GM19351 (cell line): Measurements from ENCODE around the gene RRP15.
A peak's percentile ranks its signal among the peaks of the same experiment; 100 is the strongest.

Experiments
- ATAC-seq: cut with Tn5 transposase; IDR thresholded peaks from one replicate; pipeline ENCODE4 v1.9.1; 2021; ENCODE audit warnings: mild to moderate bottlenecking, moderate library complexity; ENCODE audit not compliant: unreplicated experiment

Gene RRP15

DNA sequence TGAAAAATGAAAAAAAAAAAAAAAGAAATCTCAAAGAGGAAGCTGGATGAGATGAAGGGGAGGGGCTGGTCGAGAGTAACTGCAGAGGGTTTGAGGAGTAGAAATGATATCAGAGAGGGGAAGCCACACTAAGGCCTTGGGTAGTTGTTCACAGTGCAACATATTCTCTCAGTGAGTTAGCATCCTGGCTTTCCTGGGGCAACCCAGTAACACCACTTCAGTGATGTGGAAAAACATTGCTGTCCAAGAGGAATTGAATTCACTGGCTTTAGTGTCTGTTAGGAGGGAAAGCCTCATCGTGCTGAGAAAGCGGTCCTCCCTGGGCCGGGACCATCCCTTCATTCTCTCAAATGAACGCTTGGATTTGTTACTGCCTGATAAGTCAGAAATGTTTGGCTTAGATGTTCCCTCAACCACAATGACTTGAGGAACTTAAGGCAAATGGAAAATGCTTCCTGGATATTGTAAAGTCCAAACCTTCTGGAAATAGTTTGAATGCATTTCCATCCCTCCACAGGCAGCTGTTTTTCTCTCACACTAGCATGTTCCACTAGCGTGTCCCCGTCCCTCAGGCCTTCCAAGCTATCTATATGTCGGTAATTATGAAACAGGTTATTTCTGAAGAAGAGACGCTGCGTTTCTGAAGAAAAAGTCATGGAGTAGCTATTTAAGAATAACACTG lies 72.3 kb downstream of the RRP15 start:
- ATAC-seq: no peak

DNA sequence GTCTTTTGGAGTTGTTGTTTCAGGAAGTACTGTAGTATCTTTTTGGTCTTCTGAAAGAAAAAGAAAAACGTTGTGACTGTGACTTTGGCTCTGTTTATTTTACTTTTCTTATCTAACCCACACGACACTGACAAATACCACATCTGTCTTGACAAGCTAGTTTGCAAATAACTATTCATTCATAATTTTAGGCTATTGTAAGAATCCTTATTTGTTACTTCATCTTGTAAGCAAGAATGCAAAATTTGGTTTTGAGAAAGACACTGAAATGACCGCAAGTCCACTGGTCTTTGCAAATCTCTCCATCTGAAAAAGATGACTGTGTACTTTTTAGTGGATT lies 72.8 kb downstream of the RRP15 start:
- no peak for ATAC-seq

DNA sequence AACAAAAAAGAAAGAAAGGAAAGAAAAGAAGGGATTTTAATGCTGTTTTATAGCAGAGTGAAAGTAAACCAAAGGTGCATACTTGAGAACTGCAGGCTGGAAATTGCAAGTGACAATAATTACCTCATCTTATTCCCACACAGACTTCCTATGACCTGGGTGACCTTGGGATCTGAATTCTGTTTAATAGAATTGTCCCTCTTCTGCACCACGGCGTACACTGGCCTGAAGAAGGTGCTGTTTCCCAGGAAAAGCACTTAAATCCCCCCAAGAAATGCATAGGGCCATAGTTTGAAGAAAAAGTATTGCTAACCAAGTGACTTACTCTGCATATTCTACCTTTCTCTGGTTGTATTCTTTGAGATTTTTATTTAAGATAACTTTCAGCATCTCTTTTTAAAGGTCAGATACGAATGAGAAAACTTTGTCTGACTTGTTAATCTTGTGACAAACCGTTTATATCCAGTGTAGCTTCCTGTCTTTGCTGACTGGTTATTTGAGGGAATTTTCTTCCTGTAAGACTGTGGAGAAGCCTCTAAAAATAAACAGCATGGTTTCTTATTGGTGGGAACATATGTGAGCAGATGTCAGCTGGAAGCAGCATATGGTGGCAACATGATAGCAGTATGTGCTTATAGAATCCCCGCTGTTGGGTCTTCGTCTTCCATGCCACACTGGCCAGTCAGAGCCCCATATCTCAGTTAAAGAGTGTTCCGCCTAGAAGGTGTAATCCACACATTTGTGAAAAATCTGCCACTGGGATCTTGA lies 76.4 kb downstream of the RRP15 start:
- no peak for ATAC-seq

DNA sequence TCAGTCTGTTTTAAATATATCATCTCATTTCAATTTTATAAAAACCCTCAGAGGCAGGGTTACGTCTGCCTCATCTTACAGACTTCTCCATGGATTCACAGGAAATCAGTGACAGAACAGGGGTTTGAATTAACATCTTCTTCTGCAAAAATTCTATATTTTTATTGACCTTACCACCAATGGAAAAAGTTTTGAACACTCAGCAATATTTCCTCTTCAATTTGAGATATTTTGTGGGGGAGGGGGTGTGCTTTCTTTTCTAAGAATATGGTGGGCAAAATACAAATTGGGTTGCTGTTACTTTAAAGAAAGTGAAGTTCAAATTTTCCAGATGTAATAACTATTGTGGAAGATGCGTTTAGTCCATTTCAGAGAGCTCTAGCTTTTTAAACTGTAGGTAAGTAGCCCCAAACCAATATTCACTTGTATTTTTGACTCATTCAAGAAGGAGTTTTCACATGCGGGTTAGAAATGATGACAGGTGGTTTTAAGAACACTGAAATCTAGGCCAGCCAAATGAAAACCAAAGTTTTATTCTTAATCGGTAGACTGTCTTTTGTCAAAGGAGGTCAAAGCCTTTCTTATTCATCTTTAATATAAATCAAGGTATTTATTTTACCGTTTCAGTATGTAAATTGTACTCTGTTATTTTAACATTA lies 77.5 kb downstream of the RRP15 start:
- no peak for ATAC-seq

DNA sequence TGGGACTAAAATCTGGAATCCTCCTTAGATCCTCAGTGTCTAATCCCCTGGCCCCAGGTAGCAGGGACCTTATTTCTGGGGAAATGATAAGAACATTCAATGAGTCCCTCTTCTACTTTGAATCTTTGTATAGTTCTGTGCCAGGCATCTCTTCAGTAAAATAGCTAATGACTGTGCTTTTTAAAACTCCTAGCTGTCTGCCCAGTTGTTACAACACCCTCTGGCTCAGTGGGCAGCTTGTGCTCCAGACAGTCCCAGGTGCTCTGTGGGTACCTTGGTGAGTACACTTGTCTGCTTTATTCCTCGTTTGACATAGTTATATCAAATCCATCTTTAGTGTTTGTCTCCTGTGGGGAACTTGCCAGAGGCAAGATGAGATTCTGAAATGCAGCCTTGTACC lies 78.0 kb downstream of the RRP15 start:
- no peak for ATAC-seq

DNA sequence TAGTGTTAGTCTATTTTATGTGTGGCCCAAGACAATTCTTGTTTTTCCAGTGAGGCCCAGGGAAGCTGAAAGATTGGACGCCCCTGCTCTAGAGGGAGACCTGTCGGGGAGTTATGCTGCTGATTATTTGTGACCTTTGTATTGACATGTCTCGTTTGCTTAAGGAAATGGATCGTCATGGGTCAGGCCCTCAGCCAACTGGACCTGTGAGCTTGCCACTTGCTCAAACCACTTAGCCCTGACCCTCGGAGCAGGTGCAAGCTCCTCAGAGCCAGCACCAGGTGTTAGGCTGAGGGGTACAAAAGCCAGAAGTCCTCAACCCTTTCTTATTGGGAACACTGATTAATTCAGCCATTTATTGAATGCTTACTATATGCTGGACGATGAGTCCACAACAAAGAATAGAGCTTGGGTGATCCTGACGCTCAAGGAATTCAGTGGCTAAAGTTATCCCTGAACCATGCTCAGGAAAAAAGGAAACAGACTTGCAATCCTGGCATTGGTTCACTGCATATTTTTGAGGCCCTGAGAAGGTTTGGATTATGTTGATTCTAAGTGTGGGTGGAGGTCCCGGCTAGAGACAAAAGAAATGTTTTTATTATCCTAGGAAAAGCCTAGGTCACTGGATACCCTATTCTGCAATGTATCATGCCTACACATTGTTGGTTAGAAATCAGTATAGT lies 79.1 kb downstream of the RRP15 start:
- ATAC-seq: no peak

DNA sequence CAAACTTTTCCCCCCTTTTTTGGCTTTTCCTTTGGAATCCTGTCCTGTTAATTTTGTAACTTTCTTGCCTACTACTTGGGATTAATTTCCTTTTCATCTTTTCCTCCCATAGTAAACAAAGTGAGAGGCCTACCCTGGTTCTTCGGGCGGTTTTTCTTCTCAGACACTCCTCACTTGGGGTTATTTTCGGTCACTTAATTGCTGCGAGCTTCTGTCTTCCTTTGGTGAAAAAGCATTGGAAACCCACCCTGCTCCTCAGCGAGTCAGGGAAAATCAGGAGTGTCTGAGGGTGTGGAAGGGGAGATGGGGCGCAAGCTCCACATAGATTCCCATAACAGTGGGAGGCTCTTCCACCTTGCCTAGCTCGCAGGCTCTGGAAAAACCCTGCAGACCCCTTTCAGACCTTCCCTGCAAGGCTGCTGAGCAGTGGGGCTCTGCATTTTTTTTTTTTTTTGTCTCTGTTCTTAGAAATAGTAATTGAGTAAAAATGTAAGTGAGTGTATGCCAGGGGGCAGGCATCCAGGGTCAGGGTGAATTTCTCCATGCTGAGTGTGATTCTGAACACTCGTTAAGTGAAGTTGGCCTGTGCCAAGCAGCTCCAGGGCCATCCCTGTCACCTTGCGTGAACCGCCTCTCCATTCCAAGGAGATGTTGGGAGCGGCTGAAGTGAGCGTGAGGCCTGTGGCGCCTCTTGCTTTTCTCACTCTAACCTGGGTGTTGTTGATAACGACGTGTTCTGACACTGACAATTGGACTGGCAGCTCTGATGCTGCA lies 80.3 kb downstream of the RRP15 start:
- ATAC-seq: no peak

DNA sequence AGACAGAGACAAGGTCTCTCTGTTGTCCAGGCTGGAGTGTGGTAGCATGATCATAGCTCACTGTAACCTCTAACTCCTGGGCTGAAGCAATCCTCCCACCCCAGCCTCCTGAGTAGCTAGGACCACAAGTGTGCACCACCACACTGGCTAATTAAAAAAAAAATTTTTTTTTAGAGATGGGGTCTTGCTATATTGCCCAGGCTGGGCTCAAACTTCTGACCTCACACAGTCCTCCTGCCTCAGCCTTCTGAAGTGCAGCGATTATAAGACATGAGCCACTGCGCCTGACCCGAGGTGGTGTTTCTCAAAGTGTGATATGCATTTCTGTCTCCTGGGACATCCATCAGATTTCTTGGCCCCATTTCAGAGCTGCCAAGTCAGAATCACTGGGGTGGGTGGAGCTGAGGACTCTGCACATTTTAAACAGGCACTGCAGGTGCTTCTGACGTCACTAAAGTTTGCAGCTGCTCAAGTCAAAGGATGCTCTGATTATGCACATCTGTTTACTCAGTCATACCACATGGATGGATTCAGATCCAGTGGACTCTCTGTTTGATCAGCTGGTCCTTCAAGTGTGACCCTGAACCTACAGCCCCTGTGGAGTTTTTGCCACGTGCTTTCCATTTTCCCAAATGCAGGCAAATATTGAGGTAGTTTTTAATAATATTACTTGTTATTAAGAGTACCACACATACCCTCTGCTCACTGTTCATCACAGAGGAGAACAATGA lies 81.4 kb downstream of the RRP15 start:
- no peak for ATAC-seq

DNA sequence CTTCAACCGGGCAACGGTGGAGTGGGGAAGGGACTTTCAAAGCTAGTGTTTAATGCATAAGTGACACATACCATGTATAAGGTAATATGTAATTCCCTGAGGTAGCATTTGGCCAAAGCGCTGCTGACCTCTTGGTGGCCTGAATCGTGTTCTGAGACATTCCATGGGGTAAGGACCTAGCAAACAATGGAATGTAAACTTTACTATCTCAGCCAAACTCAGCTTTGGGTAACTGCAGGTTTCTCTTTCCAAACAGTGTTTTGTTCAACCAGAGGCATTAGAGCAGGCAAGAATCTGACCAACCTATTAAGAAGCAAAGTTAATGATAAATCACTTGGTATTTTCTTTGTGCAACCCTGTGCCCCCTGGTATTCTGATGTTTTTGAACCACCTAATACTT lies 82.0 kb downstream of the RRP15 start:
- no peak for ATAC-seq

DNA sequence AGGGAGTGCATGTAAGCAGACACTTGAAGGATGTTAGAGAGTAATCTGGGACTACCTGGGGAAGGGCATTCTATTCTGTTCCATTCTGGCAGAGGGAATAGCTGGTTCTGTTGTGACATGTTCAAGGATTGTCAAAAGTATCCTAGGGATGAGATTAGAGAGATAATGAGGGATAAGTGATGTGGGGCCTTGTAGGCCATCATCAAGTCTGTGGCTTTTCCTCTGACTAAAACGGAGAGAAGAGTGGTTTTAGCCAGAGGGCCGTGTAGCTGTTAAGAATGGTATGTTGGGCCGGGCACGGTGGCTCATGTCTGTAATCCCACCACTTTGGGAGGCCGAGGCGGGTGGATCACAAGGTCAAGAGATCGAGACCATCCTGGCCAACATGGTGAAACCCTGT lies 83.6 kb downstream of the RRP15 start:
- no peak for ATAC-seq

DNA sequence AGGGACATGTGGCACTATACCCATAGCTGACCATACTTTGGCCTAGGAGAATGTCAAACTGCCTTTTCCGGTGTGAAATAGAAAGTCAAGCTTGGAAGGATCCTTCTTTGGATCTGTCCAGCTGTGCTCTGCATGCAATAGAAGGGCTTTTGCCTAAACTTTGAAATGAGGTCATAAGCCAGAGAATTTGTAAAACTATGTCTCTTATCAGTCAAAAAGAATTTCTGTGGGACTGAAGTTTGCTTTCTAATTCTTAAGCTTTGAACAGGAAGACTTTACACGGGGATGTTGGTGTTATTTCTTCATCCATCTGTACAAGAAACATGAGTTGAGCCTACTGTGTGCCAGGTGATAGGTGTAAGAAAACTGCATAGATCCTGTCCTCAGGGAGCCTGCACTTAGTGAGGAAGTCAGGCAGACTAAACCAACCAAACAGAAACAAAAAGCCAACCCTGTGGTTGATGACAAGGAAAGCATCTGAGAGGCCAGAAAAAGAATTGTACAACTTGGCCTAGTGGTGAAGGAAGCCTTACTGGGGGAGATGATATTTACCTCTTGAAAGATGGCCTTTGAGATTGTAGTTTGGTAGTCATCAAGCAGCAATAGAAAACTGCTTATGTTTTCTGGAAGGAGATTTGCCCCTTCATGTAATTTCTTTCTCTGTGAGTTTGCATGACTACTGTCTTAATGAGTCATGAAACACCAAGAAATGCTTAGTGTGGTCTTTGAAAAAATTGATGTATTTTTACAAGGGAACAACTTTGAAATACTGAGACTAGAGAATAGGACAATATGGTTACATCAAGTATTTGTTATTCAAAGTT lies 84.8 kb downstream of the RRP15 start:
- peak; percentile 42 for ATAC-seq

DNA sequence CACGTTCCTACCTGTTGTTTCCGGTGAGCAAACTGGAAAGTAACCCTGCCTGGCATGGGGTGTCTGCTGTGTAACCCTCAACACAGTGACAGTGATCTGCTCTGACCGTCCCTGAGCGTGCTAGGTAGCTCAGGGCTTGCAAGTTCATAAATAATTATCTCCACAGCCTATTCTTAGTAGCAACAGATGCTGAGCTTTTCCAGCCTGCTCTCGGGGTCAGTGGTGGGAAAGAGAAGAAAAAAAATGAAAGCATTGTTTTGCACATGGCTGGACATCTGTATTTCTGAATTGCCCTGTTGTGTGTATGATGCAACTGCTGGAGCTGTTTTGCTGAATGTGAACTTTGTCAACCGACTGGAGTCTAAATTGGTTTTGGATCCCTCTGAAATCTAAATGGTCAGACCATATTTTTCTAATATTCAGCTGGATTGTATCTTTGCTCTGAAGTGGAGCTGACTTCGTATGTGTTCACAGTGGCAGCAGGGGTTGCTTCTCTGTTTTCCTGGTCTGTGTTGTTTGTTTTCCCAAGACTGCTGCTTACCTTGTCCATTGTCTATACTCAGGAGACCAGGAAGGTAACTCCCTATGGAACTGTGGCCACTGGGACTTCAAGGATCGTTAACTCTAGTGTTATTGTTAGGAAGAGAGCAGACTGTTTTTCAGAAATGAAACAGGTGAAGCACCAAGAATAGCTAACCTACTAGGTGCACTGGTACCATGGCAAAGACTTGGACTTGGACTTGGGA lies 87.0 kb downstream of the RRP15 start:
- ATAC-seq: no peak

DNA sequence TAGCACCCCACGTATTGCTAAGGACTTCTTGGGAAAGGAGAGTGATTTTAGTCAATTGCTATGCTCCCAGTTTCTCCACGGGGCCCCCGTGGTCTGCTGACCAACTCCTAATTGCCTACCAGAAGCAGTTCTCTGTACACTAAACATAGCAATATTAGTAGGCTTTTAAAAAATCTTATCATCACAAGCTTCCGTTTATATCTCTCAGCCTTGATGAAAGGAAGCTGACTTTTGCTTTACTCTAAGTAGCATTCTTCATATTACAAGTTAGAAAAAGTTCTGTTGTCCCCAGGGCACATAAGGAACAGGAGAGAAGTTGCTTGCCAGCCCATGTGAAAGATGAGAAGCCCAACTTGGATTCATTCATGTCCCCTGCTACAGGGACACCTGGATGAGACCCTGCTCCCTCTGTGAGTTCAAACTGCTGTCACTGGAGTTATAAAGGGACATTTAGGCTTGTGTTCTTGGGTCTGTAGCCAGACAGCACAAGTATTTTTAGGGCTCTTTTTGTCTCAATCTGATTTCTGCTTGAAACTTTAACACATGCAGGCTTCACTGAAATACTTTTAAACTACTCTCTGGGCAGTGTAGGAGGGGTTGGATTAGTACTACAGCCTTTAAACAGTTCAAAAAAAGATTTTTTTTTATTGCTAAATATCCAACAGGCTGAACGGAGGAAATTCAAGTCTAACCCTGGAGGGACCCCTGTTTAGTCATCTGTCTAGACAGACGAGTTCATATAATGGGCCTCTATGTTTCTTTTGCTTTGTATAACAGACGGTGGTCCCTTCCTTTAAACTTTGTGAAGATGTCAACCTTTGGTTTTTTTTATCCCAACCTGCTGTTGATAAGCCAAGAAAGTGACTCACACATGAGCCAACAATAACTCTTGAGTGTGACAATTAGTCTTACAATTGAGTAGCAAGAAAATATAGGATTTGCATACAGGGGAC lies 89.6 kb downstream of the RRP15 start:
- no peak for ATAC-seq

DNA sequence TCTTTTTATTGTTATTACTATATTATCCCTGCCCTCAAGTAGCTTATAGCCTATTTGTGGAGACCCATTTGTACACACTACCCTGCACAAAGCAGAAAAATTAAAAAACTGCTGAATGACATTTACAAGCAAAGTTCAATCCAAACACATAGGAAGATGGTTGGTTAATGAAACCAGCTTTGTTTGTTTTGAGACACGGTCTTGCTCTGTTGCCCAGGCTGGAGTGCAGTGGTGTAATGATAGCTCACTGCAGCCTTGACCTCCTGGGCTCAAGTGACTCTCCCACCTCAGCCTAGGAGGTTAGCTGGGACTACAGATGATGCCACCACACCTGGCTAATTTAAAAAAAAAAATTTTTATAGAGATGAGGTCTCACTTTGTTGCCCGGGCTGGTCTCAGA lies 91.6 kb downstream of the RRP15 start:
- peak; percentile 17 for ATAC-seq

DNA sequence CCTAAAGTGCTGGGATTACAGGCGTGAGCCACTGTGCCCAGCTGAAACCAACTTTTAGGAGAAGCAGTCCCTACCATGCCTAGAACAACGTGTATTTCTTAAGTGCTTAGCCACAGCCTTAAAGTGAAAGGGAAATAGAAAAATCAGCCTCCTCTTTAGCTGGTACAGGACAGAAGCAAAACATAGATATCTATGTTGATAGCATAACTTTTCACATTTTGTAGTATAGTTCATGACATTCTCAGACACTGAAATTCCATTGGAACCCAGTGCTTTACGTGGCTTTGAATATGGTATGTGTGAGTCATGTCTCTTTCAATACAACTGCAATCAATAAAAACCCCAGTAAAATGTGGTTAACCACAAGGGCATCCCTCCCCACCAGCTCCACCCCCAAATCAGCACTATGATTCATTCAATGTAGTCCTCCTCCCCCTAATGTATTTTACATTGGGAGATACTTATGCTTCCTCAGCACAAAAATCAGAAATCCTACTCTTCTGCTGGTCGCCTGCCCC lies 92.1 kb downstream of the RRP15 start:
- ATAC-seq: peak; percentile 89

DNA sequence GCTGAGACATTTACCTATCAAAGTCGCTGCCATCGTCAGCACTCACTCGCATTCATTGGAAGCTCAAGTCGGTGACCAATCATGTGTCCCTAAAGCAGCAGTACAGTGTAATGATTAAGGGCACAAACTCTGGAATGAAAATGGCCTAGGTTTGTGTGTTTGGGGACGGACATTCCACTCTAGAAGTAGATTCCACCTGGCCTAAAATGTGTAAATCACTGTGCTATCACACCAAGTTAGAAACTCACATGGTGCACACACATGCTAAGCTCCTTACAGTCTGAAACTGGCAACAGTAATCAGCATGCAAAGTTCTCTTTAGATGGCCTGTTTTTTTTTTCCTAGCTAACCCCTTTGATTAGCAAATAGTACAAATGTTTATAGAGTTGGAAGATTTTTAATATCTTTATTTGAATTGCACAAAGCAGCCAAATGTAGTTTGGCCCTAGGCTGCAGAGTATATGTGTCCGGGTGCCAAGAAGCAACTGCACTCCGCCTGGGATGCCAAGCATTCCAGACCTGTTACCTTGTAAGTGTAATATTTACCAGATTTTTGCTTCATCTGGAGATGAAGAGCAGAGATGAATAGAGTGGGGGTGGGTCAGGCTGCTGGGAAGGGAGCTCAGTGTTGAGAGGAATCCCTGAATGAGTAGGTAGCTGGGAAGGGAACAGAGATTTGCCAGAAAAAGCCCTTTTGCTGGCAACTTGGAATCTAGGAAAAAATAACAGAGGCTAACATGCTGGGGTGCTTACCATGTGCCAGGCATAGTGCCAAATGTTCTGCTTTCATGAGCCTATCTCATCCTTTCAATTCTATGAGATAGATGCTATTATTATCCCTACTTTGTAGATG lies 95.3 kb downstream of the RRP15 start:
- no peak for ATAC-seq
